Right lobe of liver (tissue), 6 donors: Measurements from ENCODE around the gene PCDHGA2. TPM values are rescaled to one million over a fixed set of nuclear protein-coding genes. Genes with fewer than 3 reads are reported as not detected.

ENCODE experiments used
- ATAC-seq, 4 donors: fragments of 200-7000 bp; cut with Tn5 transposase; one replicate each; pipeline ENCODE4 v1.9.1; 2020; ENCODE audit warnings: mild to moderate bottlenecking in 4 of 4, moderate library complexity in 4 of 4
- DNase-seq, 3 donors: peaks; one replicate each; pipeline ENCODE4 v3.0.0-alpha.2; 2020
- H3K27ac ChIP-seq, 3 donors: fragments of 200-600 bp; one replicate each; pipeline ENCODE4 v1.8.0; 2022
- H3K27me3 ChIP-seq, 2 donors: fragments of 200-600 bp; one replicate each; pipeline ENCODE4 v1.8.0; 2022
- H3K36me3 ChIP-seq, 4 donors: fragments of 200-600 bp; sonication (generic) in 1 of 4; one replicate each; pipeline versions ENCODE4 v1.5.1 to v1.8.0; 2017 to 2022; ENCODE audit warnings: control low read depth in 1 of 4
- H3K4me1 ChIP-seq, 4 donors: fragments of 200-600 bp; sonication (generic) in 1 of 4; one replicate each; pipeline versions ENCODE4 v1.5.1 to v1.8.0; 2017 to 2022; ENCODE audit warnings: control low read depth in 1 of 4
- H3K4me3 ChIP-seq, 3 donors: fragments of 200-600 bp; one replicate each; pipeline ENCODE4 v1.8.0; 2022
- H3K9me3 ChIP-seq, 4 donors: fragments of 200-600 bp; sonication (generic) in 1 of 4; one replicate each; pipeline versions ENCODE4 v1.5.1 to v1.8.0; 2017 to 2022; ENCODE audit warnings: control low read depth in 1 of 4
- CTCF ChIP-seq, 4 donors: fragments of 200-600 bp in 3 of 4; fragments of 450-650 bp in 1 of 4; IDR thresholded peaks; one replicate each; pipeline versions ENCODE4 v1.5.1 to v1.8.0; 2016 to 2022; ENCODE audit warnings: antibody characterized with exemption in 4 of 4, mild to moderate bottlenecking in 2 of 4
- POLR2A ChIP-seq: fragments of 450-650 bp; IDR thresholded peaks from one replicate; pipeline ENCODE4 v1.6.1; 2017; ENCODE audit warnings: antibody characterized with exemption, mild to moderate bottlenecking
- WGBS: methylation state at CpG from one replicate; pipeline ENCODE4 v1.1.6; 2018; ENCODE audit warnings: low coverage, low lambda C conversion rate; ENCODE audit not compliant: insufficient coverage; ENCODE audit errors: missing lambda C conversion rate; 5-methylcytosine and 5-hydroxymethylcytosine counted together
- intact Hi-C, 2 donors: fragments of 100-400 bp; cut with DNase I; formaldehyde crosslinking; loops; one replicate each; pipeline versions ENCODE4 v1.11.2 to v1.14.1; 2022
- total RNA-seq, 6 experiments: library from RNA; depleted of rRNA in 2 of 6; stranded (reverse); fragments of >200 nt in 2 of 6; fragmentation: NEBNext Ultra II Directional in 3 of 6; extraction: Animal tissue kit (Norgen Biotek cat#: 25700) in 3 of 6; gene quantifications; one replicate each; pipeline versions ENCODE4 v1.1.0 to v1.2.4, GENCODE V29; 2016 to 2023
- donor health status: DM: no; HTN: yes; CAD: no.
- donor health status: DM: no; HTN: no; CAD: no.
- donor health status: DM: no; HTN: no; CAD: no.
- donor health status: DM: no; HTN: yes; CAD: no.
- donor health status: DM: no; HTN: yes; CAD: no.

The PCDHGA2 gene
- total RNA-seq, 6 experiments from 2014 or later = 0.49 to 0.88 (median 0.57) TPM

DNA sequence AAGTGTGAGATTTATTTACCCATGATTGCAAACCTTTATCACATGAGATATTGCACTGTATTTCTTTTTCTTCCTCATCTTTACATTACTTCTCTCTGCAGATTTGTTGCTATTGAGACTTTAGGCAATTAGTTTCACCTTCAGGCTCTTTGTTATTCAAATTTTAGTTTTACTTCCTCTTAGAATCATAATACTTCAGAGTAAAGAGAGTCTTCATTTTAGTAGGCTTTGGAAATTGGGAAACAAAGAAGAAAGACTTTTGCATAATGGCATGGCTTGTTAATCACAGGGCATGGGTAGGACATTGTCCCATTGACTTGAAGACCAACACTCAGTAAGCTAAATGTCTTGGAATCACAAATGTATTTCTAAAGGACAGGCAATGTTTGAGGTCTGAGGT lies 24.2 kb downstream of the PCDHGA2 start:
- Histone ChIP-seq H3K27me3 (peaks cover 0 to 3% of the 10 kb centered on the region in 2 donors), H3K9me3 (peaks cover 0 to 13% (median 1%) of the 10 kb centered on the region in 4 donors), H3K36me3 (no peaks in the 10 kb centered on the region), H3K27ac (no peak overlapping the region), H3K4me1 (no peaks in the 10 kb centered on the region), H3K4me3 (no peak overlapping the region)
- intact Hi-C loops = no loop called here
- DNase-seq = no peak
- no peak for ATAC-seq
- TF ChIP-seq POLR2A (no peak), CTCF (IDR thresholded peaks at IDR 0.05) (no peak)

GRCh38 chr5:141363952-141364660 lies 25.5 kb downstream of the PCDHGA2 start, which contains the start of gene PCDHGA5:
Gene PCDHGA5 (plus strand): TSS chr5:141364162. CDS start chr5:141364331, 169 bp downstream.
- no peak for TF ChIP-seq POLR2A
- no peak for TF ChIP-seq CTCF (IDR thresholded peaks at IDR 0.05)
- intact Hi-C loops = no loop called here
- no peaks in the 10 kb centered on the region for H3K36me3 ChIP-seq
- ATAC-seq = no peak
- no peaks in the 10 kb centered on the region for H3K4me1 ChIP-seq
- H3K4me3 ChIP-seq = no peak within 1 kb of the TSS
- no peak for DNase-seq
- WGBS = 16% methylated on average over 20 of the region's 34 CpGs
- no peak within 1 kb of the TSS for H3K27ac ChIP-seq
- peaks cover 0 to 3% of the 10 kb centered on the region in 2 donors for H3K27me3 ChIP-seq
- H3K9me3 ChIP-seq = peaks cover 0 to 13% (median 1%) of the 10 kb centered on the region in 4 donors

DNA sequence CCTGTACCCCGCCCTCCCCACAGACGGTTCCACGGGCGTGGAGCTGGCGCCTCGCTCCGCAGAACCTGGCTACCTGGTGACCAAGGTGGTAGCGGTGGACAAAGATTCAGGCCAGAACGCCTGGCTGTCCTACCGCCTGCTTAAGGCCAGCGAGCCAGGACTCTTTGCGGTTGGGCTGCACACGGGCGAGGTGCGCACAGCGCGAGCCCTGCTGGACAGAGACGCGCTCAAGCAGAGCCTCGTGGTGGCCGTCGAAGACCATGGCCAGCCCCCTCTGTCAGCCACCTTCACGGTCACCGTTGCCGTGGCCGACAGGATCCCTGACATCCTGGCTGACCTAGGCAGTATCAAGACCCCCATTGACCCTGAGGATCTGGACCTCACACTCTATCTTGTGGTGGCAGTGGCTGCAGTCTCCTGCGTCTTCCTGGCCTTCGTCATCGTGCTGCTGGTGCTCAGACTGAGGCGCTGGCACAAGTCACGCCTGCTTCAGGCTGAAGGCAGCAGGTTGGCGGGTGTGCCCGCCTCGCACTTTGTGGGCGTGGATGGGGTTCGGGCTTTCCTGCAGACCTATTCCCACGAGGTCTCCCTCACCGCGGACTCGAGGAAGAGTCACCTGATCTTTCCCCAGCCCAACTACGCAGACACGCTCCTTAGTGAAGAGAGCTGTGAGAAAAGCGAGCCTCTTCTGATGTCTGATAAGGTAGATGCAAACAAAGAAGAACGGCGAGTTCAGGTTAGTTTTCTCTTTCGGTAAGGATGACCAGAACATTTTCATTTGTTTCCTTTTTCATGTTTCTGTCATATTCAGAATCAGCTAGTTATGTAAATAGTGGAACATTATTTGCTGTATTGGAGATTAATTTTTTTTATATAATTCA lies 27.7 kb downstream of the PCDHGA2 start:
- H3K27ac ChIP-seq = no peak overlapping the region
- TF ChIP-seq CTCF (IDR thresholded peaks at IDR 0.05) = no peak
- TF ChIP-seq POLR2A = no peak
- intact Hi-C loops = no loop called here
- H3K4me3 ChIP-seq = no peak overlapping the region
- ATAC-seq (no peak), DNase-seq (no peak)
- H3K4me1 ChIP-seq = no peaks in the 10 kb centered on the region
- whole genome bisulfite sequencing = 20% methylated on average over 17 of the region's 46 CpGs
- H3K36me3 ChIP-seq = no peaks in the 10 kb centered on the region
- peaks cover 0 to 13% (median 1%) of the 10 kb centered on the region in 4 donors for H3K9me3 ChIP-seq
- H3K27me3 ChIP-seq = no peaks in the 10 kb centered on the region

- intact Hi-C loops = no loop called here
- peak within 1 kb of the TSS in 2 of 3 donors; percentile 7 to 30 for H3K4me3 ChIP-seq
- TF ChIP-seq POLR2A = no peak
- peak in 3 of 4 donors; percentile 8 to 24 (median 17) for TF ChIP-seq CTCF (IDR thresholded peaks at IDR 0.05)
- no peaks in the 10 kb centered on the region for H3K27me3 ChIP-seq
- H3K9me3 ChIP-seq = peaks cover 0 to 13% (median 4%) of the 10 kb centered on the region in 4 donors
- no peak for DNase-seq
- no peak within 1 kb of the TSS for H3K27ac ChIP-seq
- H3K4me1 ChIP-seq = no peaks in the 10 kb centered on the region
- WGBS = 17% methylated on average over 30 of the region's 32 CpGs
- no peaks in the 10 kb centered on the region for H3K36me3 ChIP-seq
- peak; percentile 75 to 86 (median 80) for ATAC-seq
These were observed 31.7 kb downstream of the PCDHGA2 start, which contains the start of gene PCDHGB3 for GRCh38 chr5:141369994-141370848. Gene PCDHGB3 (plus strand): TSS chr5:141370242. CDS start chr5:141370395, 153 bp downstream.
